CD4-positive, alpha-beta T cell treated with Interleukin-6 at 100 ng/mL for 8 hours (primary cell): ENCODE measurements around the gene NR6A1.
"Not testable (repeated sequence)": the region's sequence is repeated elsewhere in the genome, so short reads cannot be mapped to it uniquely, and the experiment has no call there.

Experiments used
- DNase-seq: peaks from one replicate; pipeline ENCODE4 v3.0.0-alpha.2; 2020; ENCODE audit warnings: mixed read lengths, low spot score

NR6A1 gene

GRCh38 chr9:124615840-124616239 lies 155.3 kb downstream of the NR6A1 start:
- DNase-seq, result not testable (repeated sequence)

- DNase-seq, result no peak
Observed at GRCh38 chr9:124615100-124615742, 155.9 kb downstream of the NR6A1 start.

GRCh38 chr9:124613849-124614248 lies 157.3 kb downstream of the NR6A1 start:
- no peak for DNase-seq

- DNase-seq, result no peak
Observed at GRCh38 chr9:124611106-124611505, 160.0 kb downstream of the NR6A1 start.

GRCh38 chr9:124606027-124606426 lies 165.1 kb downstream of the NR6A1 start:
- no peak for DNase-seq

GRCh38 chr9:124605258-124605657 lies 165.9 kb downstream of the NR6A1 start:
- no peak for DNase-seq

- DNase-seq, result no peak
Observed at GRCh38 chr9:124602632-124603031, 168.5 kb downstream of the NR6A1 start.

GRCh38 chr9:124602204-124602603 lies 168.9 kb downstream of the NR6A1 start:
- DNase-seq, result no peak

GRCh38 chr9:124600407-124600806 lies 170.7 kb downstream of the NR6A1 start:
- DNase-seq, result no peak

- no peak for DNase-seq
Observed at GRCh38 chr9:124599121-124599795, 171.9 kb downstream of the NR6A1 start.

GRCh38 chr9:124598048-124598447 lies 173.1 kb downstream of the NR6A1 start:
- no peak for DNase-seq

- DNase-seq, result no peak
Observed at GRCh38 chr9:124596172-124596839, 174.8 kb downstream of the NR6A1 start.

- no peak for DNase-seq
Observed at GRCh38 chr9:124595743-124596142, 175.4 kb downstream of the NR6A1 start.

- DNase-seq, result no peak
Observed at GRCh38 chr9:124594673-124595072, 176.4 kb downstream of the NR6A1 start.

- DNase-seq, result no peak
Observed at GRCh38 chr9:124594225-124594624, 176.9 kb downstream of the NR6A1 start.

GRCh38 chr9:124593651-124594058 lies 177.5 kb downstream of the NR6A1 start:
- DNase-seq, result no peak

- DNase-seq, result no peak
Observed at GRCh38 chr9:124593200-124593599, 177.9 kb downstream of the NR6A1 start.

GRCh38 chr9:124590889-124591641 lies 180.0 kb downstream of the NR6A1 start:
- no peak for DNase-seq

- no peak for DNase-seq
Observed at GRCh38 chr9:124584631-124585030, 186.5 kb downstream of the NR6A1 start.

- DNase-seq, result no peak
Observed at GRCh38 chr9:124583134-124583533, 188.0 kb downstream of the NR6A1 start.

- no peak for DNase-seq
Observed at GRCh38 chr9:124580186-124580585, 190.9 kb downstream of the NR6A1 start.

GRCh38 chr9:124576751-124577150 lies 194.4 kb downstream of the NR6A1 start:
- no peak for DNase-seq
